A549 (cell line): Measurements from ENCODE around the gene DPYSL3.

Source experiments
- EP300 ChIP-seq, 2 experiments: fragments of >200 bp; sonication (Bioruptor Twin); formaldehyde crosslinking; IDR thresholded peaks; 2 replicates in 1 of 2; 3 replicates in 1 of 2; pipeline ENCODE4 v1.6.1; 2016 to 2017
- JUNB ChIP-seq: fragments of >200 bp; sonication (Bioruptor Twin); formaldehyde crosslinking; IDR thresholded peaks from 2 replicates; pipeline ENCODE4 v1.6.1; 2016
- MAZ ChIP-seq: fragments of 150-350 bp; IDR thresholded peaks from 2 replicates; pipeline ENCODE4 v1.6.1; 2014; ENCODE audit warnings: antibody characterized with exemption, low read depth, low read length, borderline replicate concordance
- NFE2L2 ChIP-seq: fragments of 150-350 bp; conservative IDR thresholded peaks from 2 replicates; pipeline ENCODE4 v1.6.1; 2014; ENCODE audit warnings: low read length
- POLR2A ChIP-seq: IDR thresholded peaks from 2 replicates; pipeline ENCODE4 v1.6.1; 2012; ENCODE audit warnings: mild to moderate bottlenecking, low read length
- RAD21 ChIP-seq, 2 experiments: fragments of >200 bp in 1 of 2; sonication (Bioruptor Twin) in 1 of 2; formaldehyde crosslinking in 1 of 2; IDR thresholded peaks in 1 of 2; conservative IDR thresholded peaks in 1 of 2; 2 replicates in 1 of 2; 3 replicates in 1 of 2; pipeline ENCODE4 v1.6.1; 2012 to 2018; ENCODE audit warnings: inconsistent platforms in 1 of 2
- SMC3 ChIP-seq: fragments of >200 bp; sonication (Bioruptor Twin); formaldehyde crosslinking; IDR thresholded peaks from 3 replicates; pipeline ENCODE4 v1.6.1; 2018; ENCODE audit warnings: inconsistent platforms
- TF ChIP-seq, protein P1 (sequence below): fragments of >200 bp; sonication (Bioruptor Twin); formaldehyde crosslinking; IDR thresholded peaks from 3 replicates; pipeline ENCODE4 v1.5.1; 2016
- TF ChIP-seq, protein P2 (sequence below): IDR thresholded peaks from 2 replicates; pipeline ENCODE4 v1.6.1; 2012; ENCODE audit warnings: low read depth, borderline replicate concordance
- TF ChIP-seq, protein P3 (sequence below): IDR thresholded peaks from 2 replicates; pipeline ENCODE4 v1.6.1; 2012

DNA sequence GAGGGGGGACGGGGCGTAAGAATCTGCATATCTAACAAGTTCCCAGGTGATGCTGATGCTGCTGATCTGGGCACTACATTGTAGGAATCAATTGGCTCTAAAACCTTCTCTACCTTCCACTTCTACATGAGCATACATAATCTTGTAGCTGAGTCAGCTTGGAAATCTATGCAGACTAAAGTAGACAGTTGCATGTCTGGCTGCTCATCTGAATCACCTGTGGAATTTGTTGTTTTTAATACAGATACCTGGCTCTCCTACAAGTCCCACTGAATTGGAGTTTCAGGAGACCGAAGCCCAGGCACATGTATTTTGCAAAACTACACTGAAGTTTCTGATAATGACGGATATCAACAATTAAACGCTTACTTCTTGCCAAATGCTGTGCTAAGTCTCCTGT, 161.4 kb downstream of the DPYSL3 start:
- TF ChIP-seq NFE2L2 = no peak
- no peak for TF ChIP-seq JUNB
- TF ChIP-seq, protein P1, sequence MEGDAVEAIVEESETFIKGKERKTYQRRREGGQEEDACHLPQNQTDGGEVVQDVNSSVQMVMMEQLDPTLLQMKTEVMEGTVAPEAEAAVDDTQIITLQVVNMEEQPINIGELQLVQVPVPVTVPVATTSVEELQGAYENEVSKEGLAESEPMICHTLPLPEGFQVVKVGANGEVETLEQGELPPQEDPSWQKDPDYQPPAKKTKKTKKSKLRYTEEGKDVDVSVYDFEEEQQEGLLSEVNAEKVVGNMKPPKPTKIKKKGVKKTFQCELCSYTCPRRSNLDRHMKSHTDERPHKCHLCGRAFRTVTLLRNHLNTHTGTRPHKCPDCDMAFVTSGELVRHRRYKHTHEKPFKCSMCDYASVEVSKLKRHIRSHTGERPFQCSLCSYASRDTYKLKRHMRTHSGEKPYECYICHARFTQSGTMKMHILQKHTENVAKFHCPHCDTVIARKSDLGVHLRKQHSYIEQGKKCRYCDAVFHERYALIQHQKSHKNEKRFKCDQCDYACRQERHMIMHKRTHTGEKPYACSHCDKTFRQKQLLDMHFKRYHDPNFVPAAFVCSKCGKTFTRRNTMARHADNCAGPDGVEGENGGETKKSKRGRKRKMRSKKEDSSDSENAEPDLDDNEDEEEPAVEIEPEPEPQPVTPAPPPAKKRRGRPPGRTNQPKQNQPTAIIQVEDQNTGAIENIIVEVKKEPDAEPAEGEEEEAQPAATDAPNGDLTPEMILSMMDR = no peak
- TF ChIP-seq, protein P2, sequence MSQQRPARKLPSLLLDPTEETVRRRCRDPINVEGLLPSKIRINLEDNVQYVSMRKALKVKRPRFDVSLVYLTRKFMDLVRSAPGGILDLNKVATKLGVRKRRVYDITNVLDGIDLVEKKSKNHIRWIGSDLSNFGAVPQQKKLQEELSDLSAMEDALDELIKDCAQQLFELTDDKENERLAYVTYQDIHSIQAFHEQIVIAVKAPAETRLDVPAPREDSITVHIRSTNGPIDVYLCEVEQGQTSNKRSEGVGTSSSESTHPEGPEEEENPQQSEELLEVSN = no peak
- TF ChIP-seq MAZ = no peak
- TF ChIP-seq EP300 (IDR thresholded peaks at IDR 0.05) = no peak
- no peak for TF ChIP-seq SMC3
- TF ChIP-seq, protein P3, sequence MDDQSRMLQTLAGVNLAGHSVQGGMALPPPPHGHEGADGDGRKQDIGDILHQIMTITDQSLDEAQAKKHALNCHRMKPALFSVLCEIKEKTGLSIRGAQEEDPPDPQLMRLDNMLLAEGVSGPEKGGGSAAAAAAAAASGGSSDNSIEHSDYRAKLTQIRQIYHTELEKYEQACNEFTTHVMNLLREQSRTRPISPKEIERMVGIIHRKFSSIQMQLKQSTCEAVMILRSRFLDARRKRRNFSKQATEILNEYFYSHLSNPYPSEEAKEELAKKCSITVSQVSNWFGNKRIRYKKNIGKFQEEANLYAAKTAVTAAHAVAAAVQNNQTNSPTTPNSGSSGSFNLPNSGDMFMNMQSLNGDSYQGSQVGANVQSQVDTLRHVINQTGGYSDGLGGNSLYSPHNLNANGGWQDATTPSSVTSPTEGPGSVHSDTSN = no peak
- TF ChIP-seq POLR2A = no peak
- no peak for TF ChIP-seq RAD21 (conservative IDR thresholded peaks at IDR 0.05 in 1 of 2, IDR thresholded peaks at IDR 0.05 in 1 of 2)
